Large intestine (tissue), 3 donors: ENCODE results near the gene TUBB3. TPM values are rescaled to one million over a fixed set of nuclear protein-coding genes. Genes with fewer than 3 reads are reported as not detected.
A peak's percentile ranks its signal among the peaks of the same experiment; 100 is the strongest.

ENCODE experiments used
- DNase-seq, 2 donors: peaks; one replicate each; pipeline versions ENCODE4 v3.0.0 to v3.0.0-alpha.2; 2013
- H3K27ac ChIP-seq: one replicate; pipeline ENCODE4 v1.5.1; 2013; ENCODE audit warnings: low read length
- H3K27me3 ChIP-seq: 2 replicates; pipeline ENCODE4 v1.6.1; 2013; ENCODE audit warnings: low read length; ENCODE audit not compliant: control insufficient read depth, insufficient read depth
- H3K36me3 ChIP-seq: 2 replicates; pipeline ENCODE4 v1.6.1; 2013; ENCODE audit warnings: low read length; ENCODE audit not compliant: control insufficient read depth, insufficient read depth
- H3K4me1 ChIP-seq: one replicate; pipeline ENCODE4 v1.6.1; 2013; ENCODE audit warnings: low read length; ENCODE audit not compliant: control insufficient read depth, insufficient read depth
- H3K4me3 ChIP-seq: one replicate; pipeline ENCODE4 v1.5.1; 2013; ENCODE audit warnings: low read length
- H3K9me3 ChIP-seq: one replicate; pipeline ENCODE4 v1.6.1; 2013; ENCODE audit warnings: mild to moderate bottlenecking, low read depth, low read length, moderate library complexity; ENCODE audit not compliant: control insufficient read depth
- WGBS: methylation state at CpG from one replicate; pipeline ENCODE4 v1.1.5; 2013; ENCODE audit warnings: low lambda C conversion rate; ENCODE audit not compliant: insufficient coverage; 5-methylcytosine and 5-hydroxymethylcytosine counted together
- polyA plus RNA-seq: library from polyadenylated mRNA; unstranded; fragments of 120-200 nt; gene quantifications from one replicate; pipeline ENCODE4 v1.2.1, GENCODE V29; 2013

TUBB3 gene
- polyA plus RNA-seq, 1 donor: 60.9 TPM

- no peaks in the 10 kb centered on the region for H3K9me3 ChIP-seq
- no peak overlapping the region for H3K27ac ChIP-seq
- no peak for DNase-seq
- no peaks in the 10 kb centered on the region for H3K36me3 ChIP-seq
- no peak overlapping the region for H3K4me3 ChIP-seq
- H3K4me1 ChIP-seq: peaks cover 10% of the 10 kb centered on the region
- peaks cover 16% of the 10 kb centered on the region for H3K27me3 ChIP-seq
- 61% methylated on average over 2 of the region's 5 CpGs for WGBS
Measured at GRCh38 chr16:89944773-89945172, 21.6 kb downstream of the TUBB3 start.

GRCh38 chr16:89945654-89946053 lies 22.5 kb downstream of the TUBB3 start:
- Histone ChIP-seq H3K27ac (no peak overlapping the region), H3K36me3 (no peaks in the 10 kb centered on the region), H3K9me3 (no peaks in the 10 kb centered on the region), H3K4me3 (no peak overlapping the region), H3K4me1 (peaks cover 10% of the 10 kb centered on the region), H3K27me3 (peaks cover 16% of the 10 kb centered on the region)
- DNase-seq: no peak
- WGBS: no CpG with 5 or more reads among the region's 7 CpGs

- Histone ChIP-seq H3K4me1 (peaks cover 10% of the 10 kb centered on the region), H3K4me3 (no peak overlapping the region), H3K9me3 (no peaks in the 10 kb centered on the region), H3K36me3 (no peaks in the 10 kb centered on the region), H3K27ac (no peak overlapping the region), H3K27me3 (peaks cover 16% of the 10 kb centered on the region)
- no peak for DNase-seq
- WGBS: 80% methylated on average over 1 of the region's 5 CpGs
Measured at GRCh38 chr16:89946515-89946914, 23.4 kb downstream of the TUBB3 start.

- peak overlapping the region; percentile 41 for H3K4me3 ChIP-seq
- no peaks in the 10 kb centered on the region for H3K36me3 ChIP-seq
- no peak overlapping the region for H3K27ac ChIP-seq
- peaks cover 16% of the 10 kb centered on the region for H3K27me3 ChIP-seq
- no peak for DNase-seq
- H3K9me3 ChIP-seq: no peaks in the 10 kb centered on the region
- WGBS: no CpG with 5 or more reads among the region's 55 CpGs
- peaks cover 10% of the 10 kb centered on the region for H3K4me1 ChIP-seq
Measured at GRCh38 chr16:89949121-89949742, 26.1 kb downstream of the TUBB3 start.

GRCh38 chr16:89949756-89950155 lies 26.6 kb downstream of the TUBB3 start:
- Histone ChIP-seq H3K4me3 (peak overlapping the region; percentile 41), H3K27me3 (peaks cover 15% of the 10 kb centered on the region), H3K9me3 (no peaks in the 10 kb centered on the region), H3K36me3 (no peaks in the 10 kb centered on the region), H3K4me1 (peaks cover 10% of the 10 kb centered on the region), H3K27ac (no peak overlapping the region)
- no CpG with 5 or more reads among the region's 12 CpGs for WGBS
- no peak for DNase-seq

GRCh38 chr16:89951509-89951908 lies 28.4 kb downstream of the TUBB3 start:
- peaks cover 5% of the 10 kb centered on the region for H3K36me3 ChIP-seq
- no peak overlapping the region for H3K4me3 ChIP-seq
- H3K4me1 ChIP-seq: peaks cover 10% of the 10 kb centered on the region
- no peaks in the 10 kb centered on the region for H3K9me3 ChIP-seq
- H3K27ac ChIP-seq: no peak overlapping the region
- no peak for DNase-seq
- WGBS: no CpG with 5 or more reads among the region's 5 CpGs
- peaks cover 11% of the 10 kb centered on the region for H3K27me3 ChIP-seq

- 100% methylated on average over 1 of the region's 12 CpGs for WGBS
Measured at GRCh38 chr16:89952049-89952448, 28.9 kb downstream of the TUBB3 start.

GRCh38 chr16:89952551-89952950 lies 29.4 kb downstream of the TUBB3 start:
- no CpG with 5 or more reads among the region's 6 CpGs for WGBS
- no peak overlapping the region for H3K27ac ChIP-seq
- no peak overlapping the region for H3K4me3 ChIP-seq
- H3K36me3 ChIP-seq: peaks cover 13% of the 10 kb centered on the region
- H3K27me3 ChIP-seq: peaks cover 3% of the 10 kb centered on the region
- DNase-seq: no peak
- no peaks in the 10 kb centered on the region for H3K9me3 ChIP-seq
- H3K4me1 ChIP-seq: peaks cover 9% of the 10 kb centered on the region

More at GRCh38 chr16:89952049-89952448, 28.9 kb downstream of the TUBB3 start:
- Histone ChIP-seq H3K27ac (no peak overlapping the region), H3K27me3 (peaks cover 7% of the 10 kb centered on the region), H3K9me3 (no peaks in the 10 kb centered on the region), H3K4me1 (peaks cover 10% of the 10 kb centered on the region), H3K4me3 (no peak overlapping the region), H3K36me3 (peaks cover 9% of the 10 kb centered on the region)
- DNase-seq: no peak

GRCh38 chr16:89953671-89954406 lies 30.7 kb downstream of the TUBB3 start:
- Histone ChIP-seq H3K4me1 (peaks cover 4% of the 10 kb centered on the region), H3K36me3 (peaks cover 26% of the 10 kb centered on the region), H3K9me3 (no peaks in the 10 kb centered on the region), H3K4me3 (no peak overlapping the region), H3K27me3 (no peaks in the 10 kb centered on the region), H3K27ac (no peak overlapping the region)
- WGBS: no CpG with 5 or more reads among the region's 11 CpGs
- DNase-seq: no peak

GRCh38 chr16:89954462-89954861 lies 31.3 kb downstream of the TUBB3 start:
- Histone ChIP-seq H3K4me3 (no peak overlapping the region), H3K36me3 (peaks cover 30% of the 10 kb centered on the region), H3K4me1 (peaks cover 2% of the 10 kb centered on the region), H3K27me3 (no peaks in the 10 kb centered on the region), H3K9me3 (no peaks in the 10 kb centered on the region), H3K27ac (no peak overlapping the region)
- no CpG with 5 or more reads among the region's 15 CpGs for WGBS
- DNase-seq: no peak
